Gastrocnemius medialis (tissue), 4 donors: Measurements from ENCODE around the gene EXPH5.

Source experiments
- POLR2A ChIP-seq, 2 donors: fragments of 450-650 bp; IDR thresholded peaks; one replicate each; pipeline ENCODE4 v1.6.1; 2017; ENCODE audit warnings: antibody characterized with exemption in 2 of 2, mild to moderate bottlenecking in 2 of 2, moderate library complexity in 2 of 2
- TF ChIP-seq, protein P1 (sequence below), 5 experiments: fragments of 450-650 bp in 3 of 5; fragments of 200-600 bp in 2 of 5; sonication (generic) in 2 of 5; IDR thresholded peaks in 4 of 5; conservative IDR thresholded peaks in 1 of 5; 1 replicate in 4 of 5; 2 replicates in 1 of 5; pipeline ENCODE4 v1.5.1; 2016 to 2019; ENCODE audit warnings: antibody characterized with exemption in 5 of 5, mild to moderate bottlenecking in 3 of 5, moderate library complexity in 3 of 5

DNA sequence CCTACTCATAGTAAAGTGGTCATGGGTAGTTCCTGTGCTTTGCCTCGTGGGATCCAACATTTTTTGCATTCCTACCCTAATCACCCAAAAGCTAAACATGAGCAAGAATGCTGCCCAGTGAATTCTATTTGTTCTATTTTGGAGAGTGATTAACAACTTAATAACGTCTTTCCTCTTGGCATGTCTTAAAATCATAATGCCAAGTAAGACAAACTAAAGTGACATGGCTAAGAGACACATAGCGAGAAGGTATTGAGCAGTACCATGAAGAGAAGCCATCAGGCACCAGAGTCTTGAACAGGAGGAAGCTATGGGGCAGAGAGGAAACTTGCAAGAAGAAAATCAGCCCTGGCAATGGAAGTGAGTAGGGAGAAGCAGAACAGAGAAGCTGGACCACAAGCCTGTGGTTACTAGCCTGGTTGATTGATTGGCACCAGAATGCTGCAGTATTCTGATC, 32.0 kb downstream of the EXPH5 start:
- TF ChIP-seq, protein P1, sequence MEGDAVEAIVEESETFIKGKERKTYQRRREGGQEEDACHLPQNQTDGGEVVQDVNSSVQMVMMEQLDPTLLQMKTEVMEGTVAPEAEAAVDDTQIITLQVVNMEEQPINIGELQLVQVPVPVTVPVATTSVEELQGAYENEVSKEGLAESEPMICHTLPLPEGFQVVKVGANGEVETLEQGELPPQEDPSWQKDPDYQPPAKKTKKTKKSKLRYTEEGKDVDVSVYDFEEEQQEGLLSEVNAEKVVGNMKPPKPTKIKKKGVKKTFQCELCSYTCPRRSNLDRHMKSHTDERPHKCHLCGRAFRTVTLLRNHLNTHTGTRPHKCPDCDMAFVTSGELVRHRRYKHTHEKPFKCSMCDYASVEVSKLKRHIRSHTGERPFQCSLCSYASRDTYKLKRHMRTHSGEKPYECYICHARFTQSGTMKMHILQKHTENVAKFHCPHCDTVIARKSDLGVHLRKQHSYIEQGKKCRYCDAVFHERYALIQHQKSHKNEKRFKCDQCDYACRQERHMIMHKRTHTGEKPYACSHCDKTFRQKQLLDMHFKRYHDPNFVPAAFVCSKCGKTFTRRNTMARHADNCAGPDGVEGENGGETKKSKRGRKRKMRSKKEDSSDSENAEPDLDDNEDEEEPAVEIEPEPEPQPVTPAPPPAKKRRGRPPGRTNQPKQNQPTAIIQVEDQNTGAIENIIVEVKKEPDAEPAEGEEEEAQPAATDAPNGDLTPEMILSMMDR (IDR thresholded peaks at IDR 0.05 in 4 of 5, conservative IDR thresholded peaks at IDR 0.05 in 1 of 5) = no peak
- no peak for TF ChIP-seq POLR2A (IDR thresholded peaks at IDR 0.05)
